ENCODE data around the gene DCTN4.

GRCh38 chr5:150804388-150804787 is 45.6 kb upstream of the DCTN4 start:
- no peak for TF ChIP-seq CTCF (IDR thresholded peaks at IDR 0.05)
- TF ChIP-seq POLR2A (IDR thresholded peaks at IDR 0.05): no peak

Measured in adrenal gland (tissue), 5 donors.